Testis (tissue), 2 donors: ENCODE measurements around the gene FYTTD1.

Experiments
- POLR2A ChIP-seq: fragments of 450-650 bp; IDR thresholded peaks from one replicate; pipeline ENCODE4 v1.6.1; 2017; ENCODE audit warnings: antibody characterized with exemption, mild to moderate bottlenecking, moderate library complexity
- TF ChIP-seq, protein P1 (sequence below), 3 experiments: fragments of 450-650 bp in 2 of 3; fragments of 200-600 bp in 1 of 3; sonication (generic) in 1 of 3; IDR thresholded peaks; one replicate each; pipeline ENCODE4 v1.5.1; 2016 to 2019; ENCODE audit warnings: antibody characterized with exemption in 3 of 3, mild to moderate bottlenecking in 2 of 3, moderate library complexity in 1 of 3

DNA sequence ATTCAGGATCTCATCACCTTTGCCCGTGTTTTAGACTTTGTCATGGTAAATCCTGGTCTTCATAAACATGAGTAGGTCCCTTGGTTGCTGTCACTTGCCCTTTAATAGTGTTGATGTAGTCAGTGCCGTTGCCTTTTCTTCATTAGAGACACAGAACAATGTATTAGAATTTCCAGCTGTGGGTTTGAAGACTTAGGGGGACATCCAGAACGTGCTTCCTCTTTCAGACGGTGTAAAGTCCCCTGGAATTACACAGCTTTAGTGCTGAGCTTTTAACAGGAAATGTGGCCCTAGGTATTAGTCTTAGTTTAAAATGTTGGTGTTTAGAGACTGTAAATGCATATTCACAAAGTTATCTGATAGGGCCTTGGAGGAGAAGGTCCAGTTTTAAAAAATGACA is 32.5 kb downstream of the FYTTD1 start:
- TF ChIP-seq, protein P1, sequence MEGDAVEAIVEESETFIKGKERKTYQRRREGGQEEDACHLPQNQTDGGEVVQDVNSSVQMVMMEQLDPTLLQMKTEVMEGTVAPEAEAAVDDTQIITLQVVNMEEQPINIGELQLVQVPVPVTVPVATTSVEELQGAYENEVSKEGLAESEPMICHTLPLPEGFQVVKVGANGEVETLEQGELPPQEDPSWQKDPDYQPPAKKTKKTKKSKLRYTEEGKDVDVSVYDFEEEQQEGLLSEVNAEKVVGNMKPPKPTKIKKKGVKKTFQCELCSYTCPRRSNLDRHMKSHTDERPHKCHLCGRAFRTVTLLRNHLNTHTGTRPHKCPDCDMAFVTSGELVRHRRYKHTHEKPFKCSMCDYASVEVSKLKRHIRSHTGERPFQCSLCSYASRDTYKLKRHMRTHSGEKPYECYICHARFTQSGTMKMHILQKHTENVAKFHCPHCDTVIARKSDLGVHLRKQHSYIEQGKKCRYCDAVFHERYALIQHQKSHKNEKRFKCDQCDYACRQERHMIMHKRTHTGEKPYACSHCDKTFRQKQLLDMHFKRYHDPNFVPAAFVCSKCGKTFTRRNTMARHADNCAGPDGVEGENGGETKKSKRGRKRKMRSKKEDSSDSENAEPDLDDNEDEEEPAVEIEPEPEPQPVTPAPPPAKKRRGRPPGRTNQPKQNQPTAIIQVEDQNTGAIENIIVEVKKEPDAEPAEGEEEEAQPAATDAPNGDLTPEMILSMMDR (IDR thresholded peaks at IDR 0.05) = no peak
- no peak for TF ChIP-seq POLR2A
